HCT116 (cell line): ENCODE results near the gene PCDHGC5. TPM values are rescaled to one million over a fixed set of nuclear protein-coding genes. Genes with fewer than 3 reads are reported as not detected.

Experiments used
- ATAC-seq: fragments of 200-7000 bp; cut with Tn5 transposase; 2 replicates; pipeline ENCODE4 v1.9.1; 2020; ENCODE audit warnings: mild to moderate bottlenecking, moderate library complexity
- BruUV-seq: library from RNA; stranded (reverse); fragments of 400-500 nt; replicated peaks from 2 replicates; lab custom pipeline; 2021; lab: Mats Ljungman, UMichigan
- CTCF ChIA-PET: fragments of 300-600 bp; sonication (Branson Sonifier 250); formaldehyde crosslinking; loops from one replicate; lab custom pipeline; 2021; ENCODE audit warnings: antibody characterized with exemption; lab: Charles Lee
- POLR2A ChIA-PET: fragments of 300-600, 350-600 bp; sonication (Branson Sonifier 250); formaldehyde crosslinking; loops from one replicate; lab custom pipeline; 2021; ENCODE audit warnings: antibody characterized with exemption; lab: Charles Lee
- RAD21 ChIA-PET, 2 experiments: fragments of 300-600 bp; sonication (Branson Sonifier 250); formaldehyde crosslinking; loops; one replicate each; lab custom pipeline; 2023; ENCODE audit warnings: low total read pairs in 2 of 2; ENCODE audit not compliant: uncharacterized antibody in 2 of 2, unreplicated experiment in 2 of 2, low non-redundant PET in 1 of 2; lab: Charles Lee
- DNase-seq: peaks from one replicate; pipeline ENCODE4 v3.0.0-alpha.2; 2010; ENCODE audit warnings: low read depth, low spot score
- H2AFZ ChIP-seq: fragments of 200-600 bp; shearing (Covaris generic), sonication (generic); 2 replicates; pipeline ENCODE4 v1.6.1; 2017; ENCODE audit warnings: low read depth, mixed run types, mixed read lengths, antibody characterized with exemption, low read length; ENCODE audit not compliant: poor library complexity, severe bottlenecking
- H3K27ac ChIP-seq: 2 replicates; pipeline ENCODE4 v1.5.1; 2012; ENCODE audit warnings: low read depth, low read length
- H3K27me3 ChIP-seq: fragments of 200-600 bp; sonication (generic); 2 replicates; pipeline ENCODE4 v1.6.1; 2016; ENCODE audit warnings: mixed run types, low read length, mixed read lengths; ENCODE audit not compliant: insufficient read depth
- H3K36me3 ChIP-seq, 2 experiments: fragments of 200-500 bp in 1 of 2; fragments of 200-600 bp in 1 of 2; sonication (Bioruptor generic) in 1 of 2; sonication (generic) in 1 of 2; 2 replicates each; pipeline versions ENCODE4 v1.5.1 to v1.6.1; 2014 to 2016; ENCODE audit warnings: low read length in 2 of 2, inconsistent platforms in 1 of 2, mixed read lengths in 1 of 2, mixed run types in 1 of 2; ENCODE audit not compliant: insufficient read depth in 2 of 2, control insufficient read depth in 1 of 2
- H3K4me1 ChIP-seq, 2 experiments: fragments of 200-600 bp in 1 of 2; sonication (generic) in 1 of 2; 2 replicates each; pipeline versions ENCODE4 v1.5.1 to v1.6.1; 2012 to 2017; ENCODE audit warnings: low read length in 2 of 2, inconsistent platforms in 1 of 2, mild to moderate bottlenecking in 1 of 2, mixed read lengths in 1 of 2, mixed run types in 1 of 2, moderate library complexity in 1 of 2; ENCODE audit not compliant: insufficient read depth in 2 of 2, control insufficient read depth in 1 of 2
- H3K4me2 ChIP-seq: fragments of 200-600 bp; sonication (generic); 2 replicates; pipeline ENCODE4 v1.6.1; 2017; ENCODE audit warnings: mixed run types, low read length, mixed read lengths
- H3K4me3 ChIP-seq, 2 experiments: fragments of 200-600 bp in 1 of 2; sonication (generic) in 1 of 2; replicated peaks in 1 of 2; 2 replicates each; pipeline ENCODE4 v1.5.1; 2011 to 2016; ENCODE audit warnings: low read length in 2 of 2, control low read depth in 1 of 2, low read depth in 1 of 2, mild to moderate bottlenecking in 1 of 2, mixed read lengths in 1 of 2, mixed run types in 1 of 2
- H3K79me2 ChIP-seq: fragments of 200-600 bp; sonication (generic); 2 replicates; pipeline ENCODE4 v1.6.1; 2017; ENCODE audit warnings: mild to moderate bottlenecking, mixed run types, low read length, moderate library complexity, mixed read lengths; ENCODE audit not compliant: insufficient read depth
- H3K9ac ChIP-seq: fragments of 200-600 bp; sonication (generic); 2 replicates; pipeline ENCODE4 v1.6.1; 2016; ENCODE audit warnings: low read length, mixed read lengths
- H3K9me2 ChIP-seq: fragments of 200-600 bp; sonication (generic), shearing (Covaris generic); 2 replicates; pipeline ENCODE4 v1.6.1; 2017; ENCODE audit warnings: mixed run types, mild to moderate bottlenecking, moderate library complexity; ENCODE audit not compliant: insufficient read depth
- H3K9me3 ChIP-seq, 2 experiments: fragments of 200-500 bp in 1 of 2; fragments of 200-600 bp in 1 of 2; sonication (Bioruptor generic) in 1 of 2; sonication (generic) in 1 of 2; 2 replicates each; pipeline ENCODE4 v1.6.1; 2014 to 2017; ENCODE audit warnings: low read length in 2 of 2, mixed read lengths in 2 of 2, inconsistent platforms in 1 of 2, low read depth in 1 of 2, mild to moderate bottlenecking in 1 of 2, mixed run types in 1 of 2, moderate library complexity in 1 of 2; ENCODE audit not compliant: control insufficient read depth in 1 of 2, insufficient read depth in 1 of 2
- H4K20me1 ChIP-seq: fragments of 200-600 bp; sonication (generic), shearing (Covaris generic); 2 replicates; pipeline ENCODE4 v1.6.1; 2017; ENCODE audit warnings: mixed run types, mild to moderate bottlenecking, moderate library complexity; ENCODE audit not compliant: insufficient read depth
- ATF3 ChIP-seq: IDR thresholded peaks from 2 replicates; pipeline ENCODE4 v1.6.1; 2012
- CBX3 ChIP-seq: IDR thresholded peaks from 2 replicates; pipeline ENCODE4 v1.6.1; 2012; ENCODE audit warnings: low read depth
- CTCF ChIP-seq, 3 experiments: fragments of 200-600 bp in 1 of 3; sonication (generic) in 1 of 3; IDR thresholded peaks in 2 of 3; conservative IDR thresholded peaks in 1 of 3; 2 replicates each; pipeline ENCODE4 v1.5.1; 2012 to 2017; ENCODE audit warnings: low read depth in 2 of 3, low read length in 2 of 3, antibody characterized with exemption in 1 of 3, borderline replicate concordance in 1 of 3, control low read depth in 1 of 3, mild to moderate bottlenecking in 1 of 3, mixed read lengths in 1 of 3, mixed run types in 1 of 3, moderate library complexity in 1 of 3; ENCODE audit not compliant: insufficient read depth in 1 of 3
- ELF1 ChIP-seq: IDR thresholded peaks from 2 replicates; pipeline ENCODE4 v1.6.1; 2012; ENCODE audit warnings: low read depth, borderline replicate concordance
- EZH2 ChIP-seq: fragments of 200-600 bp; sonication (generic); IDR thresholded peaks from 2 replicates; pipeline ENCODE4 v1.6.1; 2017; ENCODE audit warnings: antibody characterized with exemption, mixed run types
- EZH2phosphoT487 ChIP-seq: fragments of 200-600 bp; IDR thresholded peaks from 2 replicates; pipeline ENCODE4 v1.6.1; 2018; ENCODE audit warnings: antibody characterized with exemption, borderline replicate concordance
- FOSL1 ChIP-seq: IDR thresholded peaks from 2 replicates; pipeline ENCODE4 v1.6.1; 2012; ENCODE audit warnings: low read depth
- JUND ChIP-seq: IDR thresholded peaks from 2 replicates; pipeline ENCODE4 v1.6.1; 2012
- POLR2A ChIP-seq: IDR thresholded peaks from 2 replicates; pipeline ENCODE4 v1.7.0; 2011; ENCODE audit warnings: borderline replicate concordance; ENCODE audit not compliant: insufficient read depth, insufficient read length; ENCODE audit errors: extremely low read depth
- POLR2AphosphoS5 ChIP-seq: IDR thresholded peaks from 2 replicates; pipeline ENCODE4 v1.6.1; 2011; ENCODE audit warnings: mild to moderate bottlenecking, low read depth, low read length, moderate library complexity
- RAD21 ChIP-seq: IDR thresholded peaks from 2 replicates; pipeline ENCODE4 v1.6.1; 2012; ENCODE audit warnings: low read depth, mild to moderate bottlenecking
- SIN3A ChIP-seq: IDR thresholded peaks from 2 replicates; pipeline ENCODE4 v1.6.1; 2012; ENCODE audit warnings: low read depth
- SP1 ChIP-seq: IDR thresholded peaks from 2 replicates; pipeline ENCODE4 v1.6.1; 2012; ENCODE audit warnings: low read depth
- SRF ChIP-seq: IDR thresholded peaks from 2 replicates; pipeline ENCODE4 v1.6.1; 2012; ENCODE audit warnings: low read depth
- TCF7L2 ChIP-seq: IDR thresholded peaks from 2 replicates; pipeline ENCODE4 v1.7.0; 2011; ENCODE audit warnings: borderline replicate concordance, inconsistent platforms; ENCODE audit not compliant: insufficient read depth, insufficient read length; ENCODE audit errors: extremely low read depth
- YY1 ChIP-seq: IDR thresholded peaks from 2 replicates; pipeline ENCODE4 v1.6.1; 2011; ENCODE audit warnings: low read length, low read depth, moderate library complexity, mild to moderate bottlenecking; ENCODE audit not compliant: insufficient replicate concordance; ENCODE audit errors: extremely low read depth
- ZFX ChIP-seq: fragments of 450-650 bp; IDR thresholded peaks from 2 replicates; pipeline ENCODE4 v1.6.1; 2017
- ZNF274 ChIP-seq: fragments of 200-500 bp; sonication (Bioruptor generic); IDR thresholded peaks from 2 replicates; pipeline ENCODE4 v1.6.1; 2014; ENCODE audit warnings: mild to moderate bottlenecking, low read depth, low read length, inconsistent platforms
- intact Hi-C: fragments of 100-400 bp; cut with micrococcal nuclease; formaldehyde crosslinking; loops from 2 replicates; pipeline ENCODE4 v1.10.0; 2022
- total RNA-seq: library from RNA; stranded (reverse); gene quantifications from one replicate; pipeline ENCODE4 v1.2.1, GENCODE V29; 2021; ENCODE audit not compliant: unreplicated experiment
- TF ChIP-seq, protein P1 (sequence below): IDR thresholded peaks from 2 replicates; pipeline ENCODE4 v1.6.1; 2012; ENCODE audit warnings: low read depth
- TF ChIP-seq, protein P2 (sequence below): IDR thresholded peaks from 2 replicates; pipeline ENCODE4 v1.6.1; 2012

Gene PCDHGC5
- total RNA-seq, 1 experiment from 2014 or later: not detected

- H3K9me3 ChIP-seq: no peaks in the 10 kb centered on the region
- H3K36me3 ChIP-seq: peaks cover 6 to 50% of the 10 kb centered on the region in 2 experiments; a peak in 3 of 4 replicates
- ATAC-seq (no peak), DNase-seq (no peak)
- no peak overlapping the region for H2AFZ ChIP-seq
- TF ChIP-seq ELF1: no peak
- TF ChIP-seq SP1: no peak
- TF ChIP-seq TCF7L2: no peak
- TF ChIP-seq SRF: no peak
- TF ChIP-seq FOSL1: no peak
- no peak for TF ChIP-seq CBX3
- no peak for TF ChIP-seq YY1
- no peak for TF ChIP-seq JUND
- TF ChIP-seq ZNF274: no peak
- TF ChIP-seq SIN3A: no peak
- TF ChIP-seq ZFX: no peak
- TF ChIP-seq RAD21: no peak
- TF ChIP-seq EZH2: no peak
- TF ChIP-seq POLR2AphosphoS5: no peak
- no peak for TF ChIP-seq EZH2phosphoT487
- TF ChIP-seq, protein P1, sequence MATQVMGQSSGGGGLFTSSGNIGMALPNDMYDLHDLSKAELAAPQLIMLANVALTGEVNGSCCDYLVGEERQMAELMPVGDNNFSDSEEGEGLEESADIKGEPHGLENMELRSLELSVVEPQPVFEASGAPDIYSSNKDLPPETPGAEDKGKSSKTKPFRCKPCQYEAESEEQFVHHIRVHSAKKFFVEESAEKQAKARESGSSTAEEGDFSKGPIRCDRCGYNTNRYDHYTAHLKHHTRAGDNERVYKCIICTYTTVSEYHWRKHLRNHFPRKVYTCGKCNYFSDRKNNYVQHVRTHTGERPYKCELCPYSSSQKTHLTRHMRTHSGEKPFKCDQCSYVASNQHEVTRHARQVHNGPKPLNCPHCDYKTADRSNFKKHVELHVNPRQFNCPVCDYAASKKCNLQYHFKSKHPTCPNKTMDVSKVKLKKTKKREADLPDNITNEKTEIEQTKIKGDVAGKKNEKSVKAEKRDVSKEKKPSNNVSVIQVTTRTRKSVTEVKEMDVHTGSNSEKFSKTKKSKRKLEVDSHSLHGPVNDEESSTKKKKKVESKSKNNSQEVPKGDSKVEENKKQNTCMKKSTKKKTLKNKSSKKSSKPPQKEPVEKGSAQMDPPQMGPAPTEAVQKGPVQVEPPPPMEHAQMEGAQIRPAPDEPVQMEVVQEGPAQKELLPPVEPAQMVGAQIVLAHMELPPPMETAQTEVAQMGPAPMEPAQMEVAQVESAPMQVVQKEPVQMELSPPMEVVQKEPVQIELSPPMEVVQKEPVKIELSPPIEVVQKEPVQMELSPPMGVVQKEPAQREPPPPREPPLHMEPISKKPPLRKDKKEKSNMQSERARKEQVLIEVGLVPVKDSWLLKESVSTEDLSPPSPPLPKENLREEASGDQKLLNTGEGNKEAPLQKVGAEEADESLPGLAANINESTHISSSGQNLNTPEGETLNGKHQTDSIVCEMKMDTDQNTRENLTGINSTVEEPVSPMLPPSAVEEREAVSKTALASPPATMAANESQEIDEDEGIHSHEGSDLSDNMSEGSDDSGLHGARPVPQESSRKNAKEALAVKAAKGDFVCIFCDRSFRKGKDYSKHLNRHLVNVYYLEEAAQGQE: no peak
- TF ChIP-seq ATF3: no peak
- TF ChIP-seq CTCF (IDR thresholded peaks at IDR 0.05 in 2 of 3, conservative IDR thresholded peaks at IDR 0.05 in 1 of 3; ENCODE audit: borderline replicate concordance in 1 of 3, insufficient read depth in 1 of 3, low read depth in 2 of 3, low read length in 2 of 3): no peak
- TF ChIP-seq, protein P2, sequence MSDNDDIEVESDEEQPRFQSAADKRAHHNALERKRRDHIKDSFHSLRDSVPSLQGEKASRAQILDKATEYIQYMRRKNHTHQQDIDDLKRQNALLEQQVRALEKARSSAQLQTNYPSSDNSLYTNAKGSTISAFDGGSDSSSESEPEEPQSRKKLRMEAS: no peak
- no peak for TF ChIP-seq POLR2A
- no peak overlapping the region for H3K27ac ChIP-seq
- peaks cover 28 to 45% of the 10 kb centered on the region in 2 experiments for H3K4me1 ChIP-seq
- no peaks in the 10 kb centered on the region for H3K27me3 ChIP-seq
- no peak overlapping the region for H3K4me2 ChIP-seq
- CTCF ChIA-PET: interaction anchor here (1.5 to 2.8 kb wide), 3 partner anchors 8 to 113 kb away, joined by 5 to 37 read pairs (median 6); partner anchors contain the start of genes PCDHGA10 and PCDHGA11
- RAD21 ChIA-PET: no interaction called here
- H3K79me2 ChIP-seq: peaks cover 6% of the 10 kb centered on the region; the same call in 1 of the 2 replicates
- no peak overlapping the region for H3K4me3 ChIP-seq
- no peaks in the 10 kb centered on the region for H3K9me2 ChIP-seq
- no peak overlapping the region for H3K9ac ChIP-seq
- POLR2A ChIA-PET: no interaction called here
- BruUV-seq: no TSS peak
- no peaks in the 10 kb centered on the region for H4K20me1 ChIP-seq
- intact Hi-C loops: loop anchor here (2.0 kb wide), 1 partner anchor 205 kb away; the partner anchor contains the start of gene TAF7
These were observed 36.8 kb downstream of the PCDHGC5 start for GRCh38 chr5:141525653-141526052.
